ENCODE results near the gene NUP98.

GRCh38 chr11:3703383-3703782 lies 94.0 kb downstream of the NUP98 start:
- TF ChIP-seq ZBTB7A (IDR thresholded peaks at IDR 0.05; ENCODE audit: low read depth), result no peak
- no peak for TF ChIP-seq REST (IDR thresholded peaks at IDR 0.05; ENCODE audit: low read depth)
- TF ChIP-seq RAD21 (IDR thresholded peaks at IDR 0.05; ENCODE audit: low read depth), result no peak
- TF ChIP-seq NFIC (IDR thresholded peaks at IDR 0.05), result no peak
- no peak for TF ChIP-seq YY1 (IDR thresholded peaks at IDR 0.05; ENCODE audit: low read depth)
- no peak for TF ChIP-seq TAF1 (IDR thresholded peaks at IDR 0.05; ENCODE audit: low read depth)
- no peak for TF ChIP-seq MAX (IDR thresholded peaks at IDR 0.05)
- no peak for TF ChIP-seq EGR1 (IDR thresholded peaks at IDR 0.05)
- TF ChIP-seq EP300 (IDR thresholded peaks at IDR 0.05; ENCODE audit: borderline replicate concordance), result no peak
- no peak for TF ChIP-seq CEBPB (IDR thresholded peaks at IDR 0.05)
- no peak for TF ChIP-seq USF1 (IDR thresholded peaks at IDR 0.05)
- no peak for TF ChIP-seq TCF12 (IDR thresholded peaks at IDR 0.05; ENCODE audit: low read depth)

Measured in Ishikawa (cell line).